ENCODE results near the gene TM7SF2. TPM values are rescaled to one million over a fixed set of nuclear protein-coding genes. Genes with fewer than 3 reads are reported as not detected.
A peak's percentile ranks its signal among the peaks of the same experiment; 100 is the strongest.

TM7SF2 gene
- total and polyA plus RNA-seq, 2 of the 13 experiments (the other 11 are each of a cell fraction or from before 2014, with no cell fraction given), result 56.0 to 66.9 TPM

- peak; percentile 41; the same call in 1 of the 2 replicates for TF ChIP-seq ZNF335 (CRISPR knock-in tag; IDR thresholded peaks at IDR 0.05)
- no peak for TF ChIP-seq ZBTB4 (CRISPR knock-in tag; IDR thresholded peaks at IDR 0.05; ENCODE audit: borderline replicate concordance)
- no peak; the same call in 1 of the 2 replicates for TF ChIP-seq ZNF33B (CRISPR knock-in tag; IDR thresholded peaks at IDR 0.05)
- no peak for TF ChIP-seq CAMTA2 (CRISPR knock-in tag; IDR thresholded peaks at IDR 0.05; ENCODE audit: borderline replicate concordance)
- TF ChIP-seq ZC3H13 (CRISPR knock-in tag; IDR thresholded peaks at IDR 0.05), result peak; percentile 99
- no peak for TF ChIP-seq CREB3 (CRISPR knock-in tag; IDR thresholded peaks at IDR 0.05)
- peak; percentile 84 for TF ChIP-seq KDM5A (IDR thresholded peaks at IDR 0.05; ENCODE audit: borderline replicate concordance, low read length)
- TF ChIP-seq ZNF709 (CRISPR knock-in tag; IDR thresholded peaks at IDR 0.05), result peak; percentile 84; the same call in 1 of the 2 replicates
- peak; percentile 51; the same call in 1 of the 2 replicates for TF ChIP-seq HMGXB3 (CRISPR knock-in tag; IDR thresholded peaks at IDR 0.05; ENCODE audit: borderline replicate concordance)
- no peak for TF ChIP-seq TRIM24 (CRISPR knock-in tag; IDR thresholded peaks at IDR 0.05)
- TF ChIP-seq ZNF160 (CRISPR knock-in tag; IDR thresholded peaks at IDR 0.05), result no peak
- no peak for TF ChIP-seq ZFP62 (CRISPR knock-in tag; IDR thresholded peaks at IDR 0.05)
Observed at GRCh38 chr11:65117206-65118096, 5.8 kb downstream of the TM7SF2 start, which contains the start of gene ZNHIT2 (continued).

Data from HepG2 (cell line).